HEK293 (cell line): ENCODE data around the gene PITHD1.
"Not testable (repeated sequence)": the region's sequence is repeated elsewhere in the genome, so short reads cannot be mapped to it uniquely, and the experiment has no call there.

Experiments used
- CTCF ChIA-PET: fragments of 350-600 bp; formaldehyde crosslinking; extraction: SDS; loops from one replicate; lab custom pipeline; 2021; ENCODE audit warnings: antibody characterized with exemption; lab: Yijun Ruan, JAX
- POLR2A ChIA-PET: fragments of 300-600 bp; formaldehyde crosslinking; extraction: SDS; loops from one replicate; lab custom pipeline; 2020; ENCODE audit warnings: antibody characterized with exemption, inconsistent platforms; lab: Yijun Ruan, JAX
- H3K27ac ChIP-seq: fragments of 200-500 bp; sonication (Bioruptor generic); 2 replicates; pipeline ENCODE4 v1.5.1; 2014; ENCODE audit warnings: low read depth, low read length, control low read depth, inconsistent platforms; ENCODE audit errors: extremely low read depth
- H3K36me3 ChIP-seq, 2 experiments: fragments of 200-500 bp in 1 of 2; sonication (Bioruptor generic) in 1 of 2; 1 replicate in 1 of 2; 2 replicates in 1 of 2; pipeline ENCODE4 v1.5.1; 2014 to 2017; ENCODE audit warnings: inconsistent platforms in 2 of 2, low read length in 2 of 2; ENCODE audit not compliant: control insufficient read depth in 2 of 2, insufficient read depth in 1 of 2
- H3K4me1 ChIP-seq: fragments of 200-500 bp; sonication (Bioruptor generic); 2 replicates; pipeline ENCODE4 v1.5.1; 2014; ENCODE audit warnings: mild to moderate bottlenecking, low read length, inconsistent platforms; ENCODE audit not compliant: control insufficient read depth, insufficient read depth
- H3K4me3 ChIP-seq: 2 replicates; pipeline ENCODE4 v1.5.1; 2011; ENCODE audit warnings: low read depth, mild to moderate bottlenecking, control low read depth, low read length, moderate library complexity
- H3K9me3 ChIP-seq: fragments of 200-500 bp; sonication (Bioruptor generic); 2 replicates; pipeline ENCODE4 v1.5.1; 2014; ENCODE audit warnings: low read depth, low read length, inconsistent platforms; ENCODE audit not compliant: control insufficient read depth, insufficient read depth
- BCL11A ChIP-seq: fragments of 450-650 bp; formaldehyde crosslinking; IDR thresholded peaks from 2 replicates; pipeline ENCODE4 v1.5.1; 2016; ENCODE audit warnings: low read depth, missing biosample characterization, missing genetic modification characterization
- GLIS1 ChIP-seq: fragments of 450-650 bp; formaldehyde crosslinking; IDR thresholded peaks from 2 replicates; pipeline ENCODE4 v1.5.1; 2016; ENCODE audit warnings: missing biosample characterization, missing genetic modification characterization
- SCRT1 ChIP-seq: fragments of 450-650 bp; formaldehyde crosslinking; IDR thresholded peaks from 2 replicates; pipeline ENCODE4 v1.5.1; 2016; ENCODE audit warnings: missing biosample characterization, missing genetic modification characterization, borderline replicate concordance
- SCRT2 ChIP-seq: fragments of 450-650 bp; formaldehyde crosslinking; IDR thresholded peaks from 2 replicates; pipeline ENCODE4 v1.5.1; 2016; ENCODE audit warnings: missing biosample characterization, missing genetic modification characterization
- ZBTB20 ChIP-seq: fragments of 450-650 bp; formaldehyde crosslinking; IDR thresholded peaks from 2 replicates; pipeline ENCODE4 v1.5.1; 2016; ENCODE audit warnings: missing biosample characterization, missing genetic modification characterization
- ZBTB21 ChIP-seq: fragments of 450-650 bp; formaldehyde crosslinking; IDR thresholded peaks from 2 replicates; pipeline ENCODE4 v1.5.1; 2017; ENCODE audit warnings: missing biosample characterization, missing genetic modification characterization
- ZNF114 ChIP-seq: fragments of 450-650 bp; formaldehyde crosslinking; IDR thresholded peaks from 2 replicates; pipeline ENCODE4 v1.5.0; 2017; ENCODE audit warnings: missing biosample characterization, missing genetic modification characterization
- ZNF133 ChIP-seq: fragments of 450-650 bp; formaldehyde crosslinking; IDR thresholded peaks from 2 replicates; pipeline ENCODE4 v1.5.1; 2016; ENCODE audit warnings: missing biosample characterization, missing genetic modification characterization
- ZNF148 ChIP-seq: fragments of 450-650 bp; formaldehyde crosslinking; IDR thresholded peaks from 2 replicates; pipeline ENCODE4 v1.5.0; 2017; ENCODE audit warnings: missing biosample characterization, missing genetic modification characterization, borderline replicate concordance
- ZNF292 ChIP-seq: fragments of 450-650 bp; formaldehyde crosslinking; IDR thresholded peaks from 2 replicates; pipeline ENCODE4 v1.5.1; 2016; ENCODE audit warnings: low read depth, missing biosample characterization, missing genetic modification characterization, borderline replicate concordance
- ZNF335 ChIP-seq: fragments of 450-650 bp; formaldehyde crosslinking; conservative IDR thresholded peaks from 2 replicates; pipeline ENCODE4 v1.5.1; 2016; ENCODE audit warnings: missing biosample characterization, missing genetic modification characterization
- ZNF514 ChIP-seq: fragments of 450-650 bp; formaldehyde crosslinking; IDR thresholded peaks from 2 replicates; pipeline ENCODE4 v1.5.1; 2016; ENCODE audit warnings: missing biosample characterization, missing genetic modification characterization
- ZNF555 ChIP-seq: fragments of 450-650 bp; formaldehyde crosslinking; conservative IDR thresholded peaks from 2 replicates; pipeline ENCODE4 v1.5.1; 2017; ENCODE audit warnings: missing biosample characterization, mild to moderate bottlenecking, missing genetic modification characterization, inconsistent platforms
- ZNF585B ChIP-seq: fragments of 450-650 bp; formaldehyde crosslinking; IDR thresholded peaks from 2 replicates; pipeline ENCODE4 v1.5.1; 2016; ENCODE audit warnings: missing biosample characterization, missing genetic modification characterization
- ZNF600 ChIP-seq: fragments of 450-650 bp; formaldehyde crosslinking; IDR thresholded peaks from 2 replicates; pipeline ENCODE4 v1.5.1; 2016; ENCODE audit warnings: missing biosample characterization, missing genetic modification characterization
- ZSCAN23 ChIP-seq: fragments of 450-650 bp; formaldehyde crosslinking; IDR thresholded peaks from 2 replicates; pipeline ENCODE4 v1.5.1; 2016; ENCODE audit warnings: missing biosample characterization, missing genetic modification characterization
- TF ChIP-seq, protein P1 (sequence below): fragments of 450-650 bp; formaldehyde crosslinking; IDR thresholded peaks from 2 replicates; pipeline ENCODE4 v1.5.1; 2016; ENCODE audit warnings: missing biosample characterization, missing genetic modification characterization

PITHD1 gene

DNA sequence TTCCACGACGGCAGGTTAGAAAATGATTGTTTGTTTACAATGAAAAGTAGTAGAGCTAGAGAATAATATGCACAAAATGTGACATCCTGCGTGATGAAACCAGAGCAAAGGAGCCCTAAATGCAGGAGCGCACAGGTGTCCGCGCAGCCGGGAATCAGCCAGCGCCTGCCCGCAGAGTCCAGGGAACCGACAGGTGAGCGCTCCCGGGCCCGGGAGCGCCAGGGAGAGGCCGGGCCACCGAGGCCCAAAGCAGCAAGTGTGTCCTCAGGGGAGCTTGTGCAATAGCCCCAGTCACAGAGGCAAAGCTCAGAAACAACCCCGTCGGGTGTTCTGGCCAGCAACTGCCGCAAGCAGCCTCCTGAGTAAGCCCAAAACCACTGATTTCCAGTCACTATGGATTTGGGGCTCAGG, 23.1 kb downstream of the PITHD1 start:
- Histone ChIP-seq H3K36me3 (peaks cover 0 to 60% of the 10 kb centered on the region in 2 experiments; a peak in 2 of 3 replicates), H3K4me3 (peak overlapping the region; percentile 80), H3K27ac (no peak overlapping the region; the same call in 1 of the 2 replicates), H3K9me3 (no peaks in the 10 kb centered on the region), H3K4me1 (peaks cover 3% of the 10 kb centered on the region; the same call in 1 of the 2 replicates)
- TF ChIP-seq ZBTB20 (peak; percentile 8; the same call in 1 of the 2 replicates), ZNF600 (tag by site-specific recombination) (0 out of 2 replicates have a peak, but pooled peaks have one; percentile 17), SCRT1 (0 out of 2 replicates have a peak, but pooled peaks have one; percentile 34), ZNF335 (tag by site-specific recombination) (peak; percentile 79), ZSCAN23 (tag by site-specific recombination) (no peak), GLIS1 (tag by site-specific recombination) (no peak), SCRT2 (tag by site-specific recombination) (peak; percentile 86)
- ChIA-PET POLR2A (interaction anchor here (0.6 to 5.5 kb wide), 7 partner anchors 10 to 179 kb away, joined by 3 to 47 read pairs (median 6); partner anchors contain the start of genes HMGCL, LYPLA2, PITHD1 and SRSF10), CTCF (interaction anchor here (0.7 to 5.6 kb wide), 7 partner anchors 9 to 115 kb away, joined by 3 to 52 read pairs (median 4); no protein-coding TSS in a partner anchor)

DNA sequence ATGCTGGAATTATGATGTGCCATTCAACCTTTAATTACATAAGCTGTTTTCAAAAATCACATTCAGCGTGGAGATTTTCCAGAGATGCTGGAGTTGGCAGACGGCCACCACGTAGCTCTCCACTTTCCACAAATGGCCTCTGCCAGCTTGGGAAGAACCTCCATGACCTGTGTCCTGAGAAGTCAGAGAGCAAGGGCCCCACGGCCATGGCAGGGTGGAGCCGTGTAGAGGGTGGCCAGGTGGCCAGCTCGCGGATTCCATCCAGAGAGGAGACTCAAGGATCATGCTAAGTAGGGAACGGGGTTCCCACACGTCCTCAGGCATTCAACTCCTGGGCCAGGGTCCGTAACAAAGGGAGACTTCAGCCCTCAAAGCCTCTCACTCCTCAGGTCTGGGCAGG, 23.7 kb downstream of the PITHD1 start:
- TF ChIP-seq ZNF600 (tag by site-specific recombination) (0 out of 2 replicates have a peak, but pooled peaks have one; percentile 27), ZNF114 (tag by site-specific recombination) (no peak)
- peaks cover 0 to 60% of the 10 kb centered on the region in 2 experiments; a peak in 2 of 3 replicates for H3K36me3 ChIP-seq
- CTCF ChIA-PET: interaction anchor here (0.6 to 5.6 kb wide), 12 partner anchors 9 to 541 kb away, joined by 3 to 52 read pairs (median 4); no protein-coding TSS in a partner anchor
- H3K9me3 ChIP-seq: no peaks in the 10 kb centered on the region
- no peak overlapping the region for H3K27ac ChIP-seq
- peaks cover 3% of the 10 kb centered on the region; the same call in 1 of the 2 replicates for H3K4me1 ChIP-seq
- no peak overlapping the region for H3K4me3 ChIP-seq
- POLR2A ChIA-PET: interaction anchor here (0.6 to 5.5 kb wide), 6 partner anchors 11 to 241 kb away, joined by 3 to 47 read pairs (median 5); partner anchors contain the start of genes HMGCL, LYPLA2 and PITHD1

DNA sequence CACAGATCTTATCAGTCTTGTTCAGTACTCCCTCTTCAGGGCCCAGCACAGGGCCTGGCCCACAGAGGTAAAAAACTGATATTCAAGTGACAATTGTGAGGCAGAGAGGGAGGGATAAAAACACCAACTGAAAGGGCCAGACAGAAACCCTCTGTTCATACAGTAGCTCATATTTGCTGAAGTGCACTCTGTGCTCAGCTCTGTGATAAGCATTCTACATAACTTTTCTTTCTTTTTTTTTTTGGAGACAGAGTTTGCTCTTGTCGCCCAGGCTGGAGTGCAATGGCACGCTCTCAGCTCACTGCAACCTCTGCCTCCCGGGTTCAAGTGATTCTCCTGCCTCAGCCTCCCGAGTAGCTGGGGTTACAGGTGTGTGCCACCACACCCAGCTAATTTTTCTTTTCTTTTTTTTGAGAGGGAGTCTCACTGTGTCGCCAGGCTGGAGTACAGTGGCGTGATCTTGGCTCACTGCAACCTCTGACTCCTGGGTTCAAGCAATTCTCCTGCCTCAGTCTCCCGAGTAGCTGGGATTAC, 24.7 kb downstream of the PITHD1 start:
- H3K27ac ChIP-seq, H3K9me3 ChIP-seq, H3K4me3 ChIP-seq, H3K4me1 ChIP-seq: not testable (repeated sequence)
- ChIA-PET CTCF (interaction anchor here (0.6 to 5.6 kb wide), 9 partner anchors 8 to 589 kb away, joined by 3 to 52 read pairs (median 4); no protein-coding TSS in a partner anchor), POLR2A (interaction anchor here (4.6 to 5.5 kb wide), 2 partner anchors 12 to 24 kb away, joined by 42 to 47 read pairs; partner anchors contain the start of genes LYPLA2 and PITHD1)
- H3K36me3 ChIP-seq: peaks cover 0 to 60% of the 10 kb centered on the region in 2 experiments; a peak in 2 of 3 replicates

DNA sequence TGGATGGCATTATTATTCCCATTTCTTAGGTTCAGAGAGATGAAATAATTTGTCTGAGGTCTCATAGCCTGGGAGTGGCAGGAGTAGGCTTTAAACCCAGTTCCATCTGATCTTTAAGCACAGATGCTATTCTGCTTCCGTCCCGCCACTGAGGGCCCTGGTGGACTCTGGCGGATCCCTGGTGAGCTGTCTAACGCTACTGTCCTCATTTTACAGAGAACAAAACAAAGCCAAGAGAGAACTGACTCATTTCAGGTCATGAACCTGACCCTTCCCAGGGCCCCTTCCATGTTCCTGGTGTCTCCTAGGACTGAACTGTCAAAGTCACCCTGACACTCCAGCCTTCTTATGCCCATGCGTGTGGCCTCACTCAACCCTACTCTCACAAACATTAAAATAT, 25.5 kb downstream of the PITHD1 start:
- no peak overlapping the region for H3K4me3 ChIP-seq
- POLR2A ChIA-PET: no interaction called here
- peaks cover 0 to 58% of the 10 kb centered on the region in 2 experiments; a peak in 1 of 3 replicates for H3K36me3 ChIP-seq
- H3K9me3 ChIP-seq: no peaks in the 10 kb centered on the region
- no peak overlapping the region for H3K27ac ChIP-seq
- no peak for TF ChIP-seq ZNF585B (tag by site-specific recombination)
- no peak for TF ChIP-seq ZNF555 (tag by site-specific recombination)
- TF ChIP-seq, protein P1, sequence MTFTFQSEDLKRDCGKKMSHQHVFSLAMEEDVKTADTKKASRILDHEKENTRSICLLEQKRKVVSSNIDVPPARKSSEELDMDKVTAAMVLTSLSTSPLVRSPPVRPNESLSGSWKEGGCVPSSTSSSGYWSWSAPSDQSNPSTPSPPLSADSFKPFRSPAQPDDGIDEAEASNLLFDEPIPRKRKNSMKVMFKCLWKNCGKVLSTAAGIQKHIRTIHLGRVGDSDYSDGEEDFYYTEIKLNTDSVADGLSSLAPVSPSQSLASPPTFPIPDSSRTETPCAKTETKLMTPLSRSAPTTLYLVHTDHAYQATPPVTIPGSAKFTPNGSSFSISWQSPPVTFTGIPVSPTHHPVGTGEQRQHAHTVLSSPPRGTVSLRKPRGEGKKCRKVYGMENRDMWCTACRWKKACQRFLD (tag by site-specific recombination): no peak
- no peak for TF ChIP-seq ZNF292 (tag by site-specific recombination)
- TF ChIP-seq ZNF148 (tag by site-specific recombination): no peak
- TF ChIP-seq ZNF133 (tag by site-specific recombination): no peak
- no peak for TF ChIP-seq ZNF335 (tag by site-specific recombination)
- TF ChIP-seq BCL11A: no peak
- TF ChIP-seq ZBTB21 (tag by site-specific recombination): no peak
- TF ChIP-seq ZNF514 (tag by site-specific recombination): no peak
- CTCF ChIA-PET: interaction anchor here (0.7 kb wide), 1 partner anchor 588 kb away, joined by 3 read pairs; no protein-coding TSS in a partner anchor
- H3K4me1 ChIP-seq: peaks cover 3% of the 10 kb centered on the region; the same call in 1 of the 2 replicates
